Hematopoietic multipotent progenitor cell treated with erythropoietin and hydrocortisone succinate and interleukin-3 and kit ligand, for 8 days (in vitro differentiated cells): ENCODE data around the gene FREM3.
"Not testable (repeated sequence)": the region's sequence is repeated elsewhere in the genome, so short reads cannot be mapped to it uniquely, and the experiment has no call there.

ENCODE experiments used
- DNase-seq: peaks from one replicate; pipeline ENCODE4 v3.0.0-alpha.2; 2015

The FREM3 gene

DNA sequence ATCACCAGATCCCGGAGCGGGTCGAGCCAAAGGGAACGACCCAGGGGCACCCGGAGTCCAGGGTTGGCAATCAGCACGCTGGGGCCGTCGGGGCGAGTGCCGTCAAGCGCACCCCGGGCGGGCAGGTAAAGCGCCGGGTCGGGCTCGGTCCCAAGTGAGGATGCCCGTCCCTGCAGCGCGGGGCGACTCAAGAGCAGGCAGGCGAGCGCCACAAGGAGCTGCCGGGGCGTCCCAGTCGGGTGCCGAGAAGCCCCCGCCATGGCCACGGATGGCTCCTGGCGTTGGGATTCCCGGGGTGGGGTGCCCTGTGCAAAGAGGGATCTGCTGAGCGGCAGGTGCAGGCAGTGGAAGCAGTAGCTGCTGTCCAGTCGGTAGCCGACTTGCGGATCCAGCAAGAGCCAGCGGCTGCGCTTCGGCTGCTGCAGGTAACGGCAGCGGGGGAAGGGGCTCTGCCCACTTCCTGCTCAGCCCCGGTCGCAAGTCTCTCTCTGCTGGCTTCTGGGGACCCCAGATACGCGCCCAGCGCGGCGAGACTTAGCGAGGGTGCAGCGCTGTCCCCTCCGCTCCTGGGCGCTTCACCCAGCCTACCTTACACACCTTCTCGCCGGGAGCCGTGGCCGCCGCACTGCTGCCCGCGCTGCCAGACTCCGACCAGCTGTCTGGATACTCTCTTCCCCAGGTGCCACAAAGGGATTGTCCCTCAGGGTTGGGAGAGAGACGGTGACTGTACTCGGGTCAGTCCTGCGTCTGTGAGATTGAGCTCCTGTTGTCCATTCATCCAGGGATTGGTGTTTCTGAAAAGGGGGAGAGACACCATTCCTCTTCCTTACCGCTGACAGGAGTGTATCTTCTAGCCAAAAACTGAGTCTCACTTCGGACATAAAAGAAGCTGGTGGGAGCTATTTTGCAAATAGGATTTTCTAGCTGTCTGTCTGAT lies at the start of gene FREM3:
Gene FREM3 (minus strand): TSS at position 260 of the 937 bp plus-strand sequence. CDS start 0 bp downstream, at position 260.
- no peak for DNase-seq

DNA sequence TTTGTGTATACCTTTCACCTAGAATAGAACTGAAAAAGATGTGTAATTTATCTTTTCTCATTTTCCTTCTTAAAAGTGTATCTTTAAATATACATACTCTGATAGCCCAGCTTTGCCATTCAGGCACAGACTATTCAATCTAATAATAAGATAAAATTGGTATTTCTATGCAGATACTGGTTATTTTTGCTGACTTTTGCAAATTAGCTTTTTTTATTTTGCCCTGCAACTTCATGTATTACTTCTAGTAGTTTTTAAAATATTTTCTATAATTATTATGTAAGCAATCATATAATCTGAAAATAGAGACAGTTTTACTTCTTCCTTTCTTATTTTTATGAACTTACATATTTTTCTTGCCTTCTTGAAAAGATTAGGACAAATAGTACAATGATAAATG lies 45.4 kb upstream of the FREM3 start:
- DNase-seq, result no peak

DNA sequence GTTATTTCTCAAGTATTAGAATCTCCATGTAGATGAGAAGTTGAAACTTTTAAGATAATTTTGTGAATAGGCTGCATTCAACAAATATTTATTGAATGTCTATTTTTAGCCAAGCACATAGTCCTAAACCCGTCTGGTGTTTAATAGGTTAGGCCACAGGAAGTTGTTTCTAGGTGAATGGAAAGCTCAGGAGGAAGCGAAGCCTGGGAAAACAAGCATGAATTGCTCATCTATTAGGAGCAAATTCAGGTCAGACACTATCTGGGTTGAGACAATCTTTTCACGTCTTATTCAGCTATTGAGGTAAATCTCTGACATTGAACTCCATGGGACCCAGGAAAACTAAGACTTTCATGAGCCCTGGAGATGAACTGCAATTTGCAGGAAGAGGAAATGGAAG lies 43.1 kb upstream of the FREM3 start:
- DNase-seq, result no peak

DNA sequence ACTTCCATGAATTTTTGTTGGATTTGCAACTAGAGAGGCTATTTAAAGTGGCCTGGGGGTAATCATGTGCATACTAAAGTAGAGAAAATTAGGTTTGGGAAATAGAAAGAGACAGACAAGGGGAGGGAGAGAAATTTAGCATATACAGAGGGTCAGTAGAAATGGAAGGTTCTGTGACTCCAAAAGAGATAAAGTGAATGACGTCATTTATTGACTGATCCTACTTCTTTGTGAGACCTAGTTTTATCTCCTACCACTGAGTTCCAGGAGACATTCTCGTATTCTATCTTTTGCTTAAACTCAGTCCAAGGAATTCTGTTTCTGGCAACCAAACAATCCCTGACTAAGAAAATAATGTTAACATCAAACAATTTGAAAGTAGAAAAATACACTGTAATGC lies 42.4 kb upstream of the FREM3 start:
- no peak for DNase-seq

DNA sequence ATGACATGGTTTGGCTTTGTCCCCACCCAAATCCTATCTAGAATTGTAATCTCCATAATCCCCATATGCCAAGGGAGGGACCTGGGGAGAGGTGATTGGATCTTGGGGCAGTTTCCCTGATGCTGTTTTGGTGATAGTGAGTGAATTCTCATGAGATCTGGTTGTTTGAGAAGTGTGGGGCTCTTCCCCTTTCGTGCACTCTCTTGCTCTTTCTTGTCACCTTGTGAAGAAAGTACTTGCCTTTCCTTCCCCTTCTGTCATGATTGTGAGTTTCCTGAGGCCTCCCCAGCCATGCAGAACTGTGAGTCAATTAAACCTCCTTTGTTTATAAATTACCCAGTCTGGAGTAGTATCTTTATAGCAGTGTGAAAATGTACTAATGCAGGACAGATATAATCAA lies 36.4 kb upstream of the FREM3 start:
- DNase-seq, result no peak

DNA sequence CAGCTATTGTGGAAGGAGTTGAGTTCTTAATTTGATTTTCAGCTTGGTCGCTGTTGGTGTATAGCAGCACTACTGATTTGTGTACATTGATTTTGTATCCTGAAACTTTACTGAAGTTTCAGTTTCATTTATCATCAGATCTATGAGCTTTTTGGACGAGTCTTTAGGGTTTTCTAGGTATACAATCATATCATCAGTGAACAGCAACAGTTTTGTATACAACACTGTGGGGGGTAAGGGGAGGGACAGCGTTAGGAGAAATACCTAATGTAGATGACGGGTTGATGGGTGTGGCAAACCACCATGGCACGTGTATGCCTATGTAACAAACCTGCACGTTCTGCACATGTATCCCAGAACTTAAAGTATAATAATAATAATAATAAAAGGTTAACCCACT lies 35.6 kb upstream of the FREM3 start:
- DNase-seq, result not testable (repeated sequence)

DNA sequence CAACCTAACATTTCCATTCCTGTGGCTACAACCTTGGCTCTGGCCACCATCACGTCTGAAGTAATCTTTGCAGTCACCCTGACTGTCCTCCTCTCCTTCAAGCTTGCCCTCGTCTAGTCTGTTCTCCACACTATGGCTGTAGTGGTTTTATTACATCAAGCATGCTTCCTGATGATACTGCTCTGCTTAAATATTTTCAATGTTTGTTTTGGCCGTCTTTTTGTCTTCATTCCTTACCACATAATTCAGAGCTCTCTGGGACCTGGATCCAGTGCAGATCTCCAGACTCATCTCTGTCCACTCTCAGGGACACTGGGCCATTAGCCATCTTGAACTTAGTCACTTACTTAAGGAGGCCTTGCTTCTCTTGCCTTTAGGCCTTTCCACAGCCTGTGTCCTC lies 27.7 kb upstream of the FREM3 start:
- DNase-seq, result no peak

DNA sequence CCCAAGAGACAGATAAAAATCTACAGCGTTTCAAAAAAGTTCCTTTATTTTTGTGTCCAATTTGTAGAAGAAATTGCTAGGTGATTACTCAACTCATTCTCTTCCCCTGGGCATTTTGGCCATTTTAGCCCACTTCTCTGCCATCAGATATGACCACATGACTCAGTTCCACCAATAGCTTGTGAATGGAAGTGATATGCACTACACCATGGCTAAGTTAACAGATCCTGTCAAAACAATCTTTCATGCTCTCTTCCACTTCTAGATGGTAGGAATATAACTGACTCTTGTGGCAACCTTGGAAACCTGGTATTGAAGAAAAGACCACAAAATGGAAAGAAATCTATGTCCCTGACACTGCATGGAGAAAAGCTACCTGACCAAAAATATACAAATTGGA lies 26.2 kb upstream of the FREM3 start:
- DNase-seq, result no peak

DNA sequence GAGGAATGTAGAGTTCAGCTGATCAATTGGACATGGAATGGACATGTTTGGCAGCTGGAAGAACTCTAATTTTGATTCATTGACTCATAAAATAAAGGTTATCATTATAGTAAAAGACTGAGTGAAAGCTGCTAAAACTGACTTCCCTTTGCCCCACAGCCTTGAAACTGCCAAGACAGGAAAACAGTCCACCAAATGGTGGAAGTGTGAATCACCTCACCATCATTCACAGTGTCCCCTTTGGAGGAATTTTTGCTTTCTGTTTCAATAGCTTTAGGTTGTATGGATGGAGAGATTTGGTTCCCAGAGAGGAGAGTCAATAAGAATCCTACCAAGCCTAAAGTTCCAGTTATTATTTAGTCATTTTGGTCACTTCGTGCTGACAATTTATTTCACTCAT lies 20.8 kb upstream of the FREM3 start:
- DNase-seq, result no peak

DNA sequence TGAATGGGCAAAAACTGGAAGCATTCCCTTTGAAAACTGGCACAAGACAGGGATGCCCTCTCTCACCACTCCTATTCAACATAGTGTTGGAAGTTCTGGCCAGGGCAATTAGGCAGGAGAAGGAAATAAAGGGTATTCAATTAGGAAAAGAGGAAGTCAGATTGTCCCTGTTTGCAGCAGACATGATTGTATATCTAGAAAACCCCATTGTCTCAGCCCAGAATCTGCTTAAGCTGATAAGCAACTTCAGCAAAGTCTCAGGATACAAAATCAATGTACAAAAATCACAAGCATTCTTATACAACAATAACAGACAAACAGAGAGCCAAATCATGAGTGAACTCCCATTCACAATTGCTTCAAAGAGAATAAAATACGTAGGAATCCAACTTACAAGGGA lies 18.3 kb upstream of the FREM3 start:
- not testable (repeated sequence) for DNase-seq

DNA sequence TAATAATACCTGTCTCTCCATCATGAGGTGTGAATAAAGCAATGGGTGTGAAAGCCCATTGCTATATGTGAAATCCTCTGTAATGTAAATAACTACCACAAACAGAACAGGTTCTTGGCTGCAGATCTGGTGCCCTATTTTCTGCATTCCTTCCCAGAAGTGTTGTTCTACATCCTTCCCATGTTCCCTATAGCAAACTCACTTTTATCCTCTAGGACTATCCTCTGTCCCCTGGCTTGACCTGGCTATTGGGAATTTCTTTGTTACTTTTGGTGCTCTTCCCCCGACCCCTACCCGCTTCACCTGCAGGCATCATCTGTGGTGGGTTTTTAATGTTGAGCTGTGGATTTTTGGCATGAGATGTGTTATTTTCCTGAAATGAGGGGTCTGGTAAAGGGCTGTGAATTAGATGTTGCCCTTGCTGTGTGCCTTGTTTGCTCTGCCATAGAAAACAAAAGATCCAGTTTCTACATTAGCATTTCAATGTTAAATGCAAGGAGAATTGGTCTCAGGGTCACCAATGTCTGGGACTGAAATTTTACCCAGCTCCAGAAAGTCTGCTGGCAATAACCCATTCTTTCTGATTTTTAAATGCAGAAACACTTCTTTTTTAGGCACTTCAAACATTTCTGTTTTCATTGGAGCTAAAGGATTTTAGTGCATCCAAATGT lies 13.6 kb upstream of the FREM3 start:
- no peak for DNase-seq

DNA sequence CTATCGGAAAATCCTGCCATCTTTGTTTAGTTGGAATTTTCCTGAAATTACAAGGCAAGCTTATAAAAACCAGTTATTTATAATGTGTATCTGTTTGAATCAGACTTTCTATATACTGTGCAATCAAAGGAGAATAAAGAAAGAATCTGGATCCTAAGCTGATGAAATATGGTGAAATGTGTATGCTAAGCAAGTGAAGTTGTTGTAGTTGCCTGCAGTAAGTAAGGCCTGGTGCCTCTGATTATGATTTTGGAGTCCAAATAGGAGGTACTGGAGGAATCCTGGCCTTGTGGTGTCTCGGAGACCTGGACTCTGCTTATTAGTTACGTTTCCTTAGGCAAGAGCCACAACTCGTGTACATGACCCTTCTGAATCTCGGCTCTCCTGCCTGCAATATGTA lies 13.1 kb upstream of the FREM3 start:
- DNase-seq, result no peak

DNA sequence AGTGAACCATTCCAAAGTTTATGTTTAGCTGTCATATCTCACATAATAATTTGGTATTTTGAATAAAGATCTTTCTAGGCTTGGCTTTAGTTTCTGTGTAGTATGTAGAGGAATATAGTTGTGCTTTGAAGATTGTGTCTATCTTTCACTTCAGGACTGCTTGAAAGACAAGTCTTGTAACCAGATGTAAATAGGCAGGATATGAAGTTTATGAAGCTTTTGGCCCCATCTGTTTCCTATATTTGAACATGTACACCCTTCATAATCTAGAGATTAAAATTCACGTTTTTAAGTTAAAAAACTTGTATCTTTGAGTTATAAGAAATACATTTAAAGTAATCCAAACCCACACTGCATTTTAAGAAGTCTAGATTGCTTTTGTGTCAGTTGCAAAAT lies 11.7 kb upstream of the FREM3 start:
- DNase-seq, result no peak

DNA sequence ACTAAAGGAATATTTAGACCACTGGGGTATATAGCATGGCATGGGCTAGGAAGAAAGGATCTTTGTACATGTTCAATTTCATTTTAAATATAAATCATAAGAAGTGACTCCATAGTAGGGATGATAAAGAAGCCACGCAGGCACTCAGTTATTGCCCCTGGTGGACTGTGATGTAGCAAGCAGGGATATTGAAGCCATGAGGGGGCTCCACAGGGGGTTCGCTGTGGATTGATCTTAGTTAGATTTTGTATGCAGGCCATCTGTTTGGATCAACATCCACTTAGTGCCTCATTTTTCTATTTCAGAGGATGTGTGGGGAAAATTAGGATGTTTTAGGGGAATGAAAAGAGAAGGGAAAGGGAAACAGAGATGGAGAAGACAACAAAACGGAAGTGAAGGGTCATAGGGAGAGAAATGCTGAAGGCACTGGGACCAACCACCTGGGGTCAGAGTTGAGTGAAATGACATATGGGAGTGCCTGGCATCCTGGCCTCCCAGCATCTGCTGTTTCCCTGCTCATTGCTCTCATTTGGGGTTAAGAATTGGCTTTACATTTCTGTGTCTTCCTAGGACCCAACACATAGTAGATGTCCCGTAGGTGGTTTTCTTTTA lies 11.2 kb upstream of the FREM3 start:
- DNase-seq, result peak; percentile 20

DNA sequence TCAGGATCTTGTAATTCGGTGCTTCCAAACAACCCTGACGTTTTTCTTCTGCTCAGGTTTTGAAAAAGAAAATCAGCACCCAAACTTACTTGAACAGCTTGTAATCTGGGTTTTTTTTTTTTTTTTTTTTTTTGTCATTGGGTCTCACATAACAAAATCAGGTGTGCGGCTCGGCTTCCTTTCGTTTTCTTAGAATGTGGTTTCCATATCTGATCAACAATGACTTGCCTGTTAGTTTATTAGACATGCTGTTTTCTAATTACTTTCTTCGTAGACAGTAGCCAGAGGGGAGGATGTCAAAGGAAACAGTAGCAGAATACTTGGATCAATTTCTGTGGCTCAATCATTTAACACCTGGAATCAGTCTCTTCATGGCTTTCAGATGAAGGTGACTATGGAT lies 890 bp upstream of the FREM3 start:
- peak; percentile 50 for DNase-seq

DNA sequence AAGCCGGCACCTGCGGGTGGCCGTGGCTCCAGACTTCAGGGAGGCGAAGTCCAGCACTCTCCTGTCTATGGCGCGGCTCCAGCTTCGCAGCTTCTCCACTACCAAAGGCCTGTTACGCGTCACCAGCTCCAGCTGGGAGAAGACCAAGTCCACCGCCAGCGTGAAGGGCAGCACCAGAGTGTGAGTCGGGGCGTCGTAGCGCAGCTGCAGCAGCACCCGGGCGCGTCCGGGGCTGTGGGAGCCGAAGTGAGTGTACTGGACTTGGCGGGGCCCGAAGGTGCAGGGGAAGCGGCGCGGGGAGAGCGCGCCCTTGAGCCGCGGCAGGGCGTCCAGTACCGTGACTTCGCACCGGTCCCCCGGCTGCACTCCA lies 444 bp downstream of the FREM3 start:
- DNase-seq, result peak; percentile 27

DNA sequence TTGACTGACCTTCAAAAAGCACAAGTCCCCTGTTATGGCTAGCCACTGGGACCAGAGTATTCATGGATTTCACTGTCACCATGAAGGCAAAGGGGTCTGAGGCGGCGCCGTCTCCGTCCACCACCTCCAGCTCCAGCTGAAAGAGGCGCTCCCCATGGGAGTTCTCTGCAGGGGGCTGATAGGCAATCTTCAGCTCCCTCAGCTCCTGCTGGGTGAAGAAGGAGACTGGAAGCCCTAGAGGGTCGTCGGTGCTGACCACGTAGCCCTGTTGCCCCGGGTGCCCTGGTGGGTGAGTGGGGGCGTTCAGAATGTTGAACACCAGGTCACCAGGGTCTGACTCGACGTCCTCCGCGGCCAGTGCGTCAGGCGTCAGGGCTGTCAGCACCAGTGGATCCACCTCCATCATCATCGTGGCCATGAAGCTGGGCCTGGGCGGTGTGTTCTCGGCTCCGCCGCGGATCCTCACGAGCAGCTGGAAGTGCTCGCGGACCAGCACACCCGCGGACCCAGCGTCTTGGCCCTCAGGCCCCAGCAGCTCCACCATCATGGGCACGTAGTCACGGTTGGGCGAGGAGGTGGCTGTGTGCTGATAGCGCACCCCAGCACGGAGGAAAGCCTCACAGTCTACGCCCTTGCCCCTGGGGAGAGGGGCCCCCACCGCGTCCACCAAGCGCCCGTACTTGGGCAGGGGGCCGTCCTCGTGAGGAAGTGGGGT lies 987 bp downstream of the FREM3 start:
- no peak for DNase-seq

DNA sequence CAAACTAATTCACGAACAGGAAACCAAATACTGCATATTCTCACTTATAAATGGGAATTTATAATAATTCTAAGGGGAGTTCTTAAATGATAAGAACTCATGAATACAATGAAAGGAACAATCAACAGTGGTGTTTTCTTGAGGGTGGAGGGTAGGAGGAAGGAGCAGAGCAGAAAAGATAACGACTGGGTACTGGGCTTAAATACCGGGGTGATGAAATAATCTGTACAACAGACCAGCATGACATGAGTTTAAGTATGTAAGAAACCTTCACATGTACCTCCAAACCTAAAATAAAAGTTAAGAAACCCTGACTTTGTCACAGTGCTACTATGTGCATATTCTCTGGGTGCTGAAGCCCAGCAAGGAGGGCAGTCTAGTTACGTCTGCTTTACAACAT lies 6.6 kb downstream of the FREM3 start:
- DNase-seq, result no peak

DNA sequence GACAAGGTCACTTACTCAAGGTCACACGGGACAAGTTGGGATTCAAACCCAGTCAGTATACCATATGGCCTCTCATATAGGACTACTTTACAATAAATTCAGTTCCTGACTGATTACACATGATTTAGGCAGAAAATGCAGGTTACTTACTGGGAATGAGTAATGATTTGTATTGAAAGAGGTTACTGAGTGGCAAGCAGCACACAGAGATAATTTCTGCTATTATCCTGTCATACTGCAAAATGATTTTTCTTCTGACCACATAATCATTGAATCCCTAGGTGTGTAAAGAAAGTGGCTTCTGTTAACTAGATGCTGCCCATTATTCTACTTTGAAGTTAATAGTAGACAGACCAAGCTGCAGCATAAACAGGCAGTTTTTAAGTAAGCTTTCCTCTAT lies 8.2 kb downstream of the FREM3 start:
- no peak for DNase-seq

DNA sequence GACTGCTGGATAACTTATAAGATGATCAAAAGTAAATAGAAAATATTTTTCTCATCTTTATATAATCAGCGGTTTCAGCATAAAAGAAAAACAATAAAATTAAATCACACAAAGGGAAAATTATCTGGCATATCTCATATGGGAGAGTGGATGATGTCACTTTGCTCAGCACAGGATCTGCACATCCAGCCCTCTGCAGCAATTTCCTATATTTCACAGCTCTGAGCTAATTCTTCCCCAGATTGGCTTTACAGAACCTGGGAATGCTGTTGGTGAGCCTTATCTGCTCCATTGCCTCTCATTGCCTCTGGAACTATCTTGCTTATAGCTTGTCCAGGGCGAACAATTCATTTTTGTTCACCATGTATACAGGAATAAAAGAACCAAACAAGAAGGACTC lies 21.0 kb downstream of the FREM3 start:
- no peak for DNase-seq

DNA sequence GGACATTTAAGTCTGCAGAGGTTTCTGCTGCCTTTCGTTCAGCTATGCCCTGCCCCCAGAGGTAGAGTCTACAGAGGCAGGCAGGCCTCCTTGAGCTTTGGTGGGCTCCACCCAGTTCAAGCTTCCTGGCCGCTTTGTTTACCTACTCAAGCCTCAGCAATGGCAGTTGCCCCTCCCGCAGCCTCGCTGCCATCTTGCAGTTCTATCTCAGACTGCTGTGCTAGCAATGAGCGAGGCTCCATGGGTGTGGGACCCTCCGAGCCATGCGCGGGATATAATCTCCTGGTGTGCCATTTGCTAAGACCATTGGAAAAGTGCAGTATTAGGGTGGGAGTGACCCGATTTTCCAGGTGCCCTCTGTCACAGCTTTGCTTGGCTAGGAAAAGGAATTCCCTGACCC lies 26.8 kb downstream of the FREM3 start:
- DNase-seq, result not testable (repeated sequence)

DNA sequence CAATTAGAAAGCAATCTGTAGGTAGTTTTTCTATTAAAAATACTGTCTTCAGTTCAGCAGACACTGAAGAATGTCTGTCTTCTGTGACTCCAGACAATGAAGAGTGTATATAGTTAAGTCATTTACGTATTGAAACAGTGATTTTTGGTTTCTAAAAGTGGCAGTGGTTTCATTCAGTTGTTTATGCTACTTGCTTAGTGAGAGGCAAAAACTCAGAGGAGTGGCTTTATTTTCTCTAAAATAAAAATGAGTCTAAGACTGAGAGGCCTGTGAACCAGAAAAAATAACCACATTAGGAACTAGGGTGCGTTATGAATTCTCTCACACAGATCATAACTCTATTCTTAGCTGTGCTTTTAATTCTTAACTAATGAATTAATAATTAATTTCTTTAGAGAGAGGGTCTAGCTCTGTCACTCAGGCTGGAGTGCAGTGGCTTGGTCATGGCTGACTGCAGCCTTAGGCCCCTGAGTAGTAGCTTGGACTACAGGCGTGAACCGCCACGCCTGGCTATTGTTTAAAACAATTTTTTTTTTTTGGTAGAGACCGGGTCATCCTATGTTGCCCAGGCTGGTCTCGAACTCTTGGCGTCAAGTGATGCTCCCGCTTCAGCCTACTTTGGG lies 31.4 kb downstream of the FREM3 start:
- DNase-seq, result no peak

DNA sequence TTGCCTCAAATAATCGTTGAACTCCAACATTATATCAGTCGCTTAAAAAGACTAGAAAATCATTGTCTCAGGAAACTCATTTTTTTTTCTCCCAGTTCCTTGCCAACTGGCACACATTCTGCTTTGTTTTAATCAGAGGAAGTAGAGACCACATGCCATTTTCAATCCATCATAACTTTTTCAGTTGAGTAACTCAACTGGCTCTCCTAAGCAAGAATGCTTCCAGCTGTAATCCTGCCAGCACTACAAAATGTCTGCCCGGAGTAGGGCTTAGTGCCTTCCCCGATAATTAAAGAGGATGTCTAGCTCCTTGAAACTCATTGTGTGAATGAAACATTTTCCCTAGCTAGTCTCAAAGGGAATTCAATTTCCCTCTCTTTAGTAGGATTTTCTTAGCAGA lies 33.0 kb downstream of the FREM3 start:
- DNase-seq, result peak; percentile 4
